HG03196 (cell line): ENCODE data around the gene NFATC2.

Source experiments
- ATAC-seq: cut with Tn5 transposase; IDR thresholded peaks from one replicate; pipeline ENCODE4 v1.9.1; 2021; ENCODE audit not compliant: unreplicated experiment

The NFATC2 gene

GRCh38 chr20:51432875-51433274 lies 109.6 kb downstream of the NFATC2 start:
- no peak for ATAC-seq

DNA sequence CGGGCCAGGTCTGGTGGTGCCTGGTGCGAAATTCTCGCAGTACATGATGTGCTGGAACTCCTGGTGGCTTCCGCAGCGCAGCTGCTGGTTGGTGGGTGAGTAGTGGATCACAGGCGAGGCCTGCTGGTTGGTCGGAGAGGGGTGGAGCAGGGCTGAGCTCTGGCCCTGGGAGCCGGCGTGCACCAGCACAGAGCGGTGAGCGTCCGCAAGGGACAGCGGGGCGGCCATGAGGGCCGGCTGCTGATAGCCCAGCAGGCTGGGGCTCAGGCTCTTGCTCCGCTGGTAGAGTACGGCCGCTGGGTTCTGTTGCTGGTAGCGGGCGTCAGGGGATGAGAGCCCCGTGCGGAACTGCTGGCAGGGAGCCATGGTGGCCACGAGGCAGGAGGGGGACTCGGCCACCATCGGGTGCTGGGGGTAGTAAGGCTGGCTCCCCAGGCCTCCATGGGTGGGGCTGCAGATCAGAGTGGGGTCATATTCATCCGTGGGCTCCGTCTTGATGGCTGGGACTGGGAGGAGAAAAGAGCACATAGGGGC lies 110.2 kb downstream of the NFATC2 start:
- no peak for ATAC-seq

DNA sequence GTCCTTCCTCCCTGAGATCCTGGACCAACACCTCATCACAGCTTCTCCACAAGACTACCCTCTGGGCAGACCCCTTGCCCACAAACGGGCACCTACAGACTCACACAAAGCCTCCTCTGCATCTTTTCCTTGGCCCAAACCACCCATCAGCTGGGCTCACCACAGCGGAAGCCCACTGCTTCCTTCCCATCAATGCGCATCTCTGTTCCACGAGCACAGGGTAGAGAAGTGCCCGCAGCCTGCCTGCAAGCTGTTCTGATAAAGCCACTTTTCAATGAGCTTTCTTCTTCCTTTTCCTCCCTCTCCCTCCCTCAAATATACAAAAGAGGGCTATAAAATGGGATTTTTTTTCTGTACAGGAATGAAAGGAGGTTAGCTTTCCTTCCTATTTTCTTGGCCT lies 111.2 kb downstream of the NFATC2 start:
- ATAC-seq, result no peak

GRCh38 chr20:51430198-51430950 lies 112.1 kb downstream of the NFATC2 start:
- ATAC-seq, result no peak

GRCh38 chr20:51429696-51430095 lies 112.8 kb downstream of the NFATC2 start:
- no peak for ATAC-seq

DNA sequence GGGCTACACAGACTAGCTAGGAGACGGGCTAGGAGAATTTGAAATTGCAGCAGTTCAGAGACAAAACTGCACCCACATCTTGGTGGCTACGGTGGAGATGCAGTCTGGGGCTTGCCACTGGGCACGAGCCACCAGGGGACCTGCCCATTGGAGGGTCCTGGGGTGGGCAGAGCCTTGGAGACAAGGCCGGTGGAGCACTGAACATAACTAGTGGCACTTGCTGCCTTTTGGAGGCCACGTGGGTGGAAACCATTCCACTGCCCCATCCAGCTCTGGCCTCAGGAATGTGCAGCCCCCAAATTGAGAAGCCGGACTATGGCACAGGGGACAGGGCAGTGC lies 113.4 kb downstream of the NFATC2 start:
- no peak for ATAC-seq

DNA sequence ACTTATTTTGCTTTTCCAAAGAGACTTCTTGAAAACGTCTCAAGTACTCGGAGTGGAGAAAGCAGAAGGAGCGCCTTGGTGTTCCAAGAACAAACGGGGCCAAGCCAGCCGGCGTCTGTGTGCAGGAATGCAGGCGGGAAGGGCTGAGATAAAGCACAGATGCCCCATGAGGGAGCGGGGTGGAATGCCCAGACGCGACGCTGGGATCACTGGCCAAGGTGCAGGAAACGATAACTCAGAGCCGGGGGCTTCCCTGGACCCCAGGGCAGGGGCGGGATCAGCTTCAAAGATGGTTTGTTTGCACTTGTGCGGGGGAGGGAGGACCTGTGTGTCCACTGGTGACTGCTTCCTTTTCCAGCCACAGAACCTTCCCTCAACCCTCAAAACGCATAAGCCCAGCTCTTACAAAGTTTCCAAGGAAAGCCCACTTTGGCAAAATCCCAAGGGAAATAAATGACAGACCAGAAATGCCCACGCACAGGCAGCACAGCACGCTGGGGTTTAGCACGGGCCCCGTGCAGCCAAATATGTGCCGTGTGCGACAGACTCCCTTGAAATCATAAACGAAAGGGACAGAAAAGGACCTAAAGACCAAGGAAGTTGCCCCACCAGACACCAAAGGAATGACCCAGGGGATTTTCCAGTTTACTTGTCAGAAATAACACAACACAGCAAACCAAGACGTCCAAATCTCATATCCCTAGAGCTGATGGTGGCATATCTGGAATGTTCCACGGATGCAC lies 113.9 kb downstream of the NFATC2 start:
- ATAC-seq, result no peak

DNA sequence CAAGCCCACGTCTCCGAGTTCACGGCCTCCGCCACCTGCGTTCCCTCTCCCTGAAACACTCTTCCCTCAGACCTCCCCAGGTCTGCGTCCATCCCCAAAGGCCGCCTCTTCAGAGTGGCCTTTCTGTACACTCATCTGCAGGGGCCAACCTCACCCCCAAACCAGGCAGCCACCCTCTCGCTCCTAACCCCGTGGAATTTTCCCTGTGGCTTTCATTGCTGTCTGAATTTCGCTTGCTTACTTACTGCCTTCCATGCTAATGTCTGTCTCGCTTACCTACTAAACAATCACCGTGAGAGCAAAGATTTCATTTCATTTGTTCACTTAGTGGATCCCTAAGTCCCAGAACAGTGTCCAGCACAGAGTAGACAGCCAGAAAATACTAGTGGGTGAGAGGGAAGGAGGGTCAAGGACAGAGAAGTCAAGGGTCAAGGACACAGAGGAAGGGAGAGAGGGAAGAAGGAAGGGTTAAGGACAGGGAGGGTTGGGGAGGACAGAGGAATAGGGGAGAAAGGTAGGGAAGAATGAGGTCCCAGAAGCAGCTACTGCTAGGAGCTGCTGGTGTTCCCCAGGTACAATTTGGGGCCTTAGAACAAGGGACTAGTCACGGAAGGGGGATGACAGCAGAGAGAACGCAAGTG lies 114.7 kb downstream of the NFATC2 start:
- ATAC-seq, result no peak

- no peak for ATAC-seq
Observed at GRCh38 chr20:51426718-51427650, 115.5 kb downstream of the NFATC2 start.

GRCh38 chr20:51425347-51426106 lies 117.0 kb downstream of the NFATC2 start:
- no peak for ATAC-seq

DNA sequence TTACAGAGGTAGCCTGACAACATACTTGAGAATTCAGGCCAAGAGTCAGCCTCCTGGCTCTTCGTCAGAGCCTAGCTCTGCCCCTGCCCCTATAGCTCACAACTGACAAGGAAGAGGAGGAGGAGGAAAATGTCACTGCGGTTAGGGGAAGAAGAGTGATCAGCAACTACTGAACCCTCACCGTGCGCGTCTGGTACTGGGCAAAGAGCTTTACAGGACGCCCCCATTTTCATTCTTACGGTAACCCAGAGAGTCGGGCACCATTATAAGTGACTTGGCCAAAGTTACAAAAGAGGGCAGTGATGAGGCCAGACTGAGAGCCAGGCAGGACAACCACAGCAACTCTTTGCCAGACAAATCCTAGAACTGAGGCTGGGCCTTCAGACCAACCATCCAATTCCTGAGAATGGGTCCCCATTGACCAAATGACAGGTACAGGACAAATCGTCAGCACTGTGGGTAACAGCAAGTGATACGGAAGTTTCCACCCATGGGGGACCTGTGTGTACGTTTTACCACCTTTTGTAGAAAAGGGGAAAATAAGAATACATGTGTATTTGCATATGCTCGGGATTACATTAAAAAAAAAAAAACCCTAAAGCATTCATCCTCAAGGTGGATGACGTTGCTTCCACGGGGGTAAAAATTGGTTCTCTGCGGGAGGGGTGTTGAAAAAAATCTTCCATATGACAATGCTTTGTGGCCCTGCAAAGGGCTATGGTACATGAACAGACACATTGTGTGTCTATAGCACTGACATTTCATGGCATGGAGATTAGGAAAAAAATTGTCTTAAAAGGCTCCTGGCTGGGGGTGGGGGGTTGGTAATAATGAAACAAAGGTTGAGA lies 118.0 kb downstream of the NFATC2 start:
- no peak for ATAC-seq

GRCh38 chr20:51423810-51424209 lies 118.7 kb downstream of the NFATC2 start:
- ATAC-seq, result no peak

GRCh38 chr20:51423290-51423667 lies 119.2 kb downstream of the NFATC2 start:
- ATAC-seq, result no peak

DNA sequence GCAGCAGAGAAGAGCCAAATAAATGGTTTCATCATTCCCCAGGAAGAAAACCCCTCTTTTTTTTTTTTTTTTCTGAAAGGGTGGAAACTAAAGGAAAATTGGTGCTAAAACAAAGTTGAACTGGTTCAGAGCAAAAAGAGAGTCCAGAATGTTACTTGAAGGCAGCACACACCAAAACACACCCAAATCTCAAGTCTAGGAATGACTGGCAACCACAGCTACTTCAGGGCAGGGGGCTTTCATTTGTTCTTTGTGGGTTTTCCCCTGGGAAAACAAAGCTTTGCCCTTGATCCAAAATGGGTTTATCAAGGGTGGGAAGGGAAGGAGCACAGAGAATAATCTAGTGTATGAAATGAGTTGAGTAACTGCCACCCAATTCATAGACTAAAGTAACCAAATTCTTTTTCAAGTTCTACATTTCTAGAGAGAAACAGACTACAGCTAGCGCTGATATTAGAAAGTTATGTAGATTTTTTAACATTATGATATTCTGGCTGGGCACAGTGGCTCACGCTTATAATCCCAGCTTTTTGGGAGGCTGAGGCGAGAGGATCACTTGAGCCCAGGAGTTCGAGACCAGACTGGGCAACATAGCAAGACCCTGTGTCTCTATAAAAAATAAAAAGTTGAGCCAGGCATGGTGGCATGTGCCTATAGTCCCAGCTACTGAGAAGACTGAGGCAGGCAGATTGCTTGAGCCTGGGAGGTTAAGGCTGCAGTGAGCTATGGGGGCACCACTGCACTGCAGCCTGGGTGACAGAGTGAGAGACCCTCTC lies 119.8 kb downstream of the NFATC2 start:
- ATAC-seq, result no peak

DNA sequence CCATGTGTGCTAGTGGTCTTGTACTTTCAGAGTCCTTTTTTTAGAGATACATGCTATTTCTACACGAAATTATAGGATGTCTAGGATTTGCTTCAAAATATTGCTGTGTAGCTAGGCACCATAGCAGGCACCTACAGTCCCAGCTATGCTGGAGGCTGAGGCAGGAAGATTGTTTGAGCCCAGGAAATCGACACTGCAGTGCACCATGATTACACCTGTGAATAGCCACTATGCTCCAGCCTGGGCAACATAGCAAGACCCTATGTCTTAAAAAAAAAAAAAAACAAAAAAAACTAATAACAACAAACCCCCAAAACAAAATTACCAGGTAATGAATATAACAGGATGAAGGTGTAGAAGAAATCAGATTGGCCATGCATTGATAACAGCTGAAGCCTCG lies 121.7 kb downstream of the NFATC2 start:
- no peak for ATAC-seq

DNA sequence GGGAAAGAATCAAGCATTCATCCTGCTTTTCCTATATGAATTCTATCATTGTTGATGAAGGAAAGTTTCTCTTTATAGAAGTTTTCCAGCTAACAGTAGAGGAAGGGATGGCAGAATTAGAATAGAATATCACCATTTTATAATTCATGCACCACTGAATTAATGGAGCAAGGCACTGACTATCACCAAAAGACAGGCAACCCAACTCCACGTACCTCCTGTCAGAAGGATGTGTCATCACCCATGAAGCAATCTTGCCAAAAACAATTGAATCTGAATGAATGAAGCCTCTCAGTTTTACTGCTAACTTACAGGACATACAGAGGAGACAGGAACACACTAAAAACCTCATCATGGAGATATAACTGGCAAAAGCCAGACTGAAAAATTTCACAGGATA lies 122.4 kb downstream of the NFATC2 start:
- no peak for ATAC-seq

GRCh38 chr20:51419646-51420045 lies 122.9 kb downstream of the NFATC2 start:
- ATAC-seq, result no peak

DNA sequence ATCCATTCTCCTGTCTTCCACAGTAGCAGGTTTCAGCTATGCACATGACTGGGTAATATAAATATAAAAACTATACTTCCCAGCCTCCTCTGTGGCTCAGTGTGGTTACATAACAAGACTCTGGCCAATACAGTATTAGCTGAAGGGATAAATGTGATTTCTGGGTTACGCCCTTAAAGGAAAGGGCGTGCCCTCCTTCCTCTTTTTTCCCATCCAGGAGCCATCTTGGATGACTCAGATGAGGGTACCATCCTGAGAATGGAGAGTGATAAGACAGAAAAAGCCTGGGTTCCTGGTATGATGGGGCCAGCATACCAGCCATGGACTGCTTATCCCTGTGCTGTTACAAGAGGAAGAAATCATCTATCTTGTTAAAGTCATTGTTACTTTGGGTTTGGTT lies 123.3 kb downstream of the NFATC2 start:
- ATAC-seq, result no peak

DNA sequence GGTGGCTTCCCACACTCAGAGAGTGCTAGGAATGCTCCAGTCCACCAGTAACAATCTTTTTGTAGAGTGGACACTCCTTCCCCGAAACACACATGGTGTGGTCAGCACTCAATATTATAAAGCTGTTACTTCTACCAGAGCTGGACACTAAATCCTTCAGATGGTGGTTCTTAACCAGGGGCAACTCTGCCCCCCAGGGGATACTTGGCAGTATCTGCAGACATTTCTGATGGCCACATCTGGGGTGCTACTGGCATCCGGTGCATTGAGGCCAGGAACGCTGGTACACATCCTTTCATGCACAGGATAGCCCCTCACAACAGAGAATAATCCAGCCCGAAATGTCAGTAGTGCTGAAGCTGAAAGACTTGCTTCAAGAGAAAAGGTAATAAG lies 124.4 kb downstream of the NFATC2 start:
- no peak for ATAC-seq
